SH-SY5Y (cell line): ENCODE measurements around the gene SUV39H2.

Experiments used
- GATA2 ChIP-seq: IDR thresholded peaks from 2 replicates; pipeline ENCODE4 v1.6.1; 2011; ENCODE audit warnings: mild to moderate bottlenecking, low read depth, low read length
- GATA3 ChIP-seq: IDR thresholded peaks from 2 replicates; pipeline ENCODE4 v1.6.1; 2011; ENCODE audit warnings: low read depth, mild to moderate bottlenecking, low read length, moderate library complexity

The SUV39H2 gene

DNA sequence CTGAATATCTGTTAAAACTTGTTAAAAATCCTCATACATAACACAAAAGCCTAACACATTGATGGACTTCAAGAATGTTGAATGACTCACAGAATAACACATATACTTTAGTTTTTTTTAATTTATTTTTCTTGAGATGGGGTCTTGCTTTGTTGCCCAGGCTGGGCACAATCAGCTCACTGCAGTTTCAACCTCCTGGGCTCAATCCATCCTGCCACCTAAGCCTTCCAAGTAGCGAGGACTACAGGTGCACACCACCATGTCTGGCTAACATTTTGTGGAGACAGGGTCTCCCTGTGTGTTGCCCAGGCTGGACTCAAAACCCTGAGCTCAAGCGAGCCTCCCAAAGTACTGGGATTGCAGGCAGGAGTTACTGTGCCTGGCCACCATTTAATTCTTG lies 28.1 kb downstream of the SUV39H2 start:
- TF ChIP-seq GATA3: no peak
- no peak for TF ChIP-seq GATA2

DNA sequence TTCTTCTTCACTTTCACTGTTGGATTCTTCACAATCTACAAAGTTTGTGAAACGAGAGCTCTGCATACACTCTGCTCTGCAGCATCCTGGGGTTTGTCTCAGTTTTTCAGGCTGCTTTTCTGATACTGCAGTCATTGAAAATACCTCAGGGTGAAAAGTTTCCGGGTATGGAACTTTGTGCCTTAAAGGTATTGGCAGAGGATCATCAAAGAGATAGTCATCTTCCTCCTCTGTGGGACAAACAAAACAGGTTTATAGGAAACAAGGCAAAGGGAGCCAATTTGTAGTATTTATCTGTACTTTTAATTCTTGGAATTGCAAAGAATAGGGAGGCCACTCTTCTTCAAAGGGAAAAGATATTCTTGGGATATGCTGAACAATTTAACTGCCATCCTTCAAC lies 30.4 kb downstream of the SUV39H2 start:
- TF ChIP-seq GATA2 (no peak), GATA3 (no peak)

DNA sequence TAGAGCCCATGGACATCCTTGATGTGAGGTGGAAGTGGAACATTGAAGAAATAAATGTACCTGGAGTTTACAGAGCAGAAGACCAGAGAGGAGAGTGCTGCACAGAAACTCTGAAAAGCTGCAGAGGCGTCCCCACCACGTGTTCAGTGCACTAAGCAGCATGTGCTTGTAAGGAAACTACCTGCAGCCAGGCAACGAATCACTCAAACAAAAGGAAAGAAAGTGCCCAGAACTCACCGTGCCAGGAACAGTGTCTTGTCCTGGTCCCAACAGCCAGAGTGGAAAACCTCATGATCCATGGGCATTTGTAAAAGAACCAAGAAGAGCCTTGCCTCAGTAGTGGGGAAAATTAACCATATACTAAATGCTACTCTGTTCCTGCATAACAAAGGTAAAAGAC lies 32.3 kb downstream of the SUV39H2 start:
- TF ChIP-seq GATA2: no peak
- no peak for TF ChIP-seq GATA3

DNA sequence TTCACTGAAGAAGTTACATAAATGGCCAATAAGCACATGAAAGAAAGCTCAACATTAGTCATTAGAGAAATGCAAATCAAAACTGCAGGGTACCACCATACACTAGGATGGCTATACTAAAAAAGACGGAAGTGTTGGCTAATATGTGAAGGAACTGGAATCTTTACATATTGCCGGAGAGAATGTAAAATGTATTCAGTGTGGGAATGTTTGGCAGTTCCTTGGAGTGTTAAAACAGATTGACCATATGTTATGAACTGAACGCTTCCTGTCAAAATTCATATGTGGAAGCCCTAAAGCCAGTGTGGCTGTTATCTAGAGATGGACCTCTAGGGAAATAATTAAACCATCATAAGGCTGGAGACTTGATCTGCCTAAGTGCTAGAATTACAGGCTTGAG lies 33.1 kb downstream of the SUV39H2 start:
- TF ChIP-seq GATA3 (no peak), GATA2 (no peak)

DNA sequence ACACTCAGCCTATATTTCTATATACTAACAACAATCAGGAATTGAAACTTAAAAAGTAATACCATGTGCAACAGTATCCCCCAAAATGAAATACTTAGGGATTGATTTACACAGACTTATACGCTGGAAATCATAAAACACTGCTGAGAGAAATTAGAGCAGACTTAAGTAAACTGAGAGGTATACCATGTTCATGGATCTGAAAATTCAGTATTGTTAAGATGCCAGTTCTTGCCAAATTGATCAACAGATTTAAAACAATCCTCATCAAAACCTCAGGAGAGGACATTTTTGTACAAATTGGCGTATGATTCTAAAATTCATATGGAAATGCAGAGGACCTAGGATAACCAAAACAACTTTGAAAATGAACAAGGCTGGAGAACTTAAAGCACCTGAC lies 37.9 kb downstream of the SUV39H2 start:
- no peak for TF ChIP-seq GATA3
- TF ChIP-seq GATA2: no peak

DNA sequence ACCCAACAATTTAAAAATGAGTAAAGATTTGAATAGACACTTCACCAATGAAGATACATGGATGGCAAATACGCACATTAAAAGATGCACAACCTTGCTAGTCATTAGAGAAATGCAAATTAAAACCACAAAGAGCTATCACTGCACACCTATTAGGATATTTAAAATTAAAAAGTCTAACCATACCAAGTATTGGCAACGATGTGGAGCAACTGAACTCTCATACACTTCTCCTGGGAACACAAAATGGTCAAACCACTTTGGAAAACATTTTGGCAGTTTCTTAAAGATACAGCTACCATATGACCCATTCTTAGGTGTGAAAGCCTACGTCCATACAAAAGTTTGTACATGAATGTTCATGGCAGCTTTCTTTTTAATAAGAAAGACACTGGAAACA lies 39.2 kb downstream of the SUV39H2 start:
- TF ChIP-seq GATA2 (no peak), GATA3 (no peak)

DNA sequence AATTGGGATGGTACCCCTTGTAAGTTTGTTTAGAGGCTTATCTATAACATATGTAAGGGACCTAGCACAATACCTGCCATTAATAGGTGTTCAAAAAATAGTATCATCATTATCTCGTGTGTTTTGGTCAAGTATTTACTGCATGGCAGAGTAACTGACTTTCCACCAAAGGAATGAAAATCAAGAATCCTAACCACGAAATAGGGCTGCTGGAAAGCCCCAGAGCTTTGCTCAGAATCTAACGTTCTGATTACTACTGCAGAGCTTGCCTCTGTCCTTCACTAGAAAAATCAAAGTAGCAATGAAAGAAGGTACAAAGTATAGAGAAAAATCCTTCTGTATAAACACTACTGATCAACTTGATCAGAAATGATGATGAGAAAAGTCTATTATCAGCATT lies 40.3 kb downstream of the SUV39H2 start:
- TF ChIP-seq GATA2 (no peak), GATA3 (no peak)

DNA sequence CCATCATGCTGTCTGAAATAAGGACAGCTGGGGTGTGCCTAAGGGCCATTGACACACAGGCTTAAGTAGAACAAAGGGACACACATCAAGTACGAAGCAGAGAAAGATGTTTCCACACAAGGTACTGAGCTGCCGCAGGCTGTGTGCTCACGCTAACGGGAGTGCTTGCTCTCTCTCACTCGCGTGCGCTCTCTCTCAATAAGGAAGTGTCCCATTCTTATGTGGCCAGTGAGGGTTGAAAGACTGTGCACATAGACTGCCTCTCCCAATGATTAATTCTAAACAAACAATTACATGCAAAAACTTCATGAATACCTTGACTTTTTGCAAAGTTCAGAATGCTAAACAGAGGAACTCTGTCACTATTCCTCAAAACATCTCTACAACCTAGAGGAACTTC lies 45.3 kb downstream of the SUV39H2 start:
- TF ChIP-seq GATA3 (no peak), GATA2 (no peak)

DNA sequence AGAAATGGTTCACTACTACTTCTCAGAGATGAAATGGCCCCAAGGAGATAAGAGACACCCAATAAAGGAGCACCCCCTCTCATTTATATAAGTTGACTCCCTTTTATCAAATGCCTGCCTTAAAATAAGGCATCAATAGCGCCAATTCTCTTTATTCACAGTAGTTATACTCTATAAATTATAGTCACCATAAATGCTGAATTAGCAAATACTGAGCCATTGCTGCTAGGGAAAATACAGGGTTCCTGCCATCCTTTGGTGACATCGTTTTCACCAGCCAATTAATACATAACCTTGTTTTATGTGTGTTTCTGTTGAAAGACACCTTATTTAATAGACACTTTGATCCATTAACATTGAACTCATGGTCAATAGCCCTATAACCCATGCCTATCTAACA lies 46.6 kb downstream of the SUV39H2 start:
- TF ChIP-seq GATA2: no peak

DNA sequence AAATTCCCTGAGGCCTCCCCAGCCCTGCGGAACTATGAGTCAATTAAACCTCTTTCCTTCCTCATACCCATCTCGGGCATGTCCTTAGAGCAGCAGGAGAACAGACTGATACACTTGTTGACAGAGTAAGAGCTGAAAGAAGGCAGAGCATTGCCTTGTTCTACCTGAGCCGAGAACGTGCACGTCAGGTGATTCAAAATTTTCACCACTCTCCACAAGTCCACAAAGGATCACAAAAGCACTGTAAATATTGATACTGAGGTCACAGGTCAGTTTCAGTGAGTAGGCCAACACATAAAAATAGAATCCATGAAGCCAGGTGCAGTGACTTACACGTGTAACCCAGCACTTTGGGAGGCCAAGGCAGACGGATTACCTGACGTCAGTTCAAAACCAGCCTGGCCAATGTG lies 47.4 kb downstream of the SUV39H2 start:
- TF ChIP-seq GATA3 (no peak), GATA2 (no peak)

DNA sequence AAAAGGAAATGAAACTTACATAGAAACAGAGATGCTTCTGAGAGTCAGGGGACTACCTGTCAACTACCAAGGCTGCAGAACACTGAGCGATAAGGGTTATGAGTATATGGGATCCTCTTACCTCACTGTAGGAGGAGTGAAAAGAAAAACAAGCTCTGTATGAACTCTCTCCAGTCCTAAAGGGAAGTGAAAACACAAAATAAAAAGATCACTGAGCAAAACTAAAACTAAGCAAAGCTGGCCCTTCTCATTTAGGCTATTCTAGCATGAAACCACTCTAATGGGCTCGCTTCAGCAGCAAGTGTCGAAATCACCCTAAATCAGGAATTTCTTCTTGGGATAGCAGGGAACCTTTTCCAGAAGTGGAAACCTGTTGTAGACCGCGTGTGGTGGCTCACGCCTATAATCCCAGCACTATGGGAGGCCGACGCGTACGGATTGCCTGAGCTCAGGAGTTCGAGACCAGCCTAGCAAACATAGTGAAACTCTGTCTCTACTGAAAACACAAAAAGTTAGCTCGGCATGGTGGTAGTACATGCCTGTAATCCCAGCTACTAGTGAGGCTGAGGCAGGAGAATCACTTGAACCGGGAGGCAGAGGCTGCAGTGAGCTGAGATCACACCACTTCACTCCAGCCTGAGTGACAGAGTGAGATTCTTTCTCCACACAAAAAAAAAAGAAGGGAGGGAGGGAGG lies 48.2 kb downstream of the SUV39H2 start:
- TF ChIP-seq GATA2 (no peak), GATA3 (no peak)

DNA sequence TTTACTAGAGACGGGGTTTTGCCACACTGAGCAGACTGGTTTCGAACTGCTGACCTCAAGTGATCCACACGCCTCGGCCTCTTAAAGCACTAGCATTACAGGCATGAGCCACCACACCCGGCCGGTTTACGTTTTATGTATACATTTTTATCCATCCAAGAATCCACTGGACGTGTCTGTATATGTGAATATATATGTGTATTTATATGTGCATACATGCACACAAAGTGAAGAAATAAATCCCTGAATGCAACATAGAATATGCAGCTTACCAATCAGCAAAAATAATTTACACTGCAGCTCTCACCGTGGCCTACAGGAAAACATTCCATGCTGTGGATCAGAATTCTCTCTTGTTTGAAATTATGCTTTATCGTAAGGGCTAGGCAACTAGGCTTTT lies 51.9 kb downstream of the SUV39H2 start:
- TF ChIP-seq GATA3 (no peak), GATA2 (no peak)

DNA sequence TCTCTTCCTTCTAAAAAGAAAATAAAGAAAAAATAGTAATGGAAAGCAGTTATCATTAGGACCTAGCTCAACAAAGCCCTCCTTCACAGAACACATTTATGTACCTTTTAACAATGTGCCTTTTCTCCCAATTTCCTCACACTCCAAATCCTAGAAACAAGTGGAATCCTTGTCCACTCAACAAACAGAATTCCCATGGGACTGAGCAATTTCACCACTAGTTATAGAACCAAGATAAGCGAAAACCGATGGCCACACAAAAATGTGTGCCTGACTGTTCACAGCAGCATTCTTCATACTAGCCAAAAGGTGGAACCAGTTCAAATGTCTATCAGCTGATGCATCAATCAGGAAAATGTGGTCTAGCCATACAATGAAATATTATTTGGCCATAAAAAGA lies 57.9 kb downstream of the SUV39H2 start:
- TF ChIP-seq GATA2: no peak
- TF ChIP-seq GATA3: no peak

DNA sequence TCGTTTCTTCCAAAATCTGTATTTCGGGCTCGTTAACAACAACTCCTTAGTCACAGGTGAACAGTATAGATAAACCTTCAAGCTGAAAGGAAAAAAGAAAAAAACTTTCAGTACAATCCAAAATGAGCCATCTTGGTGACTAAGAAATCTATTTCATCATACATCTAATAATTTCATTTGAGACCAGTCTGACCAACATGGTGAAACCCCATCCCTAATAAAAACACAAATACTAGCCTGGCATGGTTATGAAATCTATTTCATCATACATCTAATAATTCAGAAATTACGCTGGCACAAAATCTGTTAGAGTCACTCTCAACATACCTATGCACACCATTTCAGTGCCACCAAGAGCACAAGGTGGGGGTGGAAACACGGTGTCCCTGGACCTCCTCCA lies 66.4 kb downstream of the SUV39H2 start:
- TF ChIP-seq GATA2 (no peak), GATA3 (no peak)

DNA sequence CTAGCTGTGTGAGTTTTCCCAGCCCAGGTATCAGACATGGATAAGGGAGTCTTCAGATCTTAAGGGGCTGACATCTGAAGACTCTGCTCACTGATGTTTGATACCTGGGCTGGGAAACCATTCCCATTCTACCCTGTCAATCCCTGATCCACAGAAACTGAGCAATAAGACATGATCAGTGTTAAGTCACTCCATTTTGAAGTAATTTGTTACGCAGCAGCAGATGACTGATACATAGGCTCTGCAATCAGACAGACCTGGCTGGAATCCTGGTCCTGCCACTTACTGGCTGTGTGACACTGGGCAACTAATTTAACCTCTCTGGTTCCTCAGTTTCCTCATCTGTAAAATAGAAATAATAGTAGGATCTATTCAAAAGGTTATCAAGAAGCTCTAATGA lies 68.6 kb downstream of the SUV39H2 start:
- TF ChIP-seq GATA3 (no peak), GATA2 (no peak)

DNA sequence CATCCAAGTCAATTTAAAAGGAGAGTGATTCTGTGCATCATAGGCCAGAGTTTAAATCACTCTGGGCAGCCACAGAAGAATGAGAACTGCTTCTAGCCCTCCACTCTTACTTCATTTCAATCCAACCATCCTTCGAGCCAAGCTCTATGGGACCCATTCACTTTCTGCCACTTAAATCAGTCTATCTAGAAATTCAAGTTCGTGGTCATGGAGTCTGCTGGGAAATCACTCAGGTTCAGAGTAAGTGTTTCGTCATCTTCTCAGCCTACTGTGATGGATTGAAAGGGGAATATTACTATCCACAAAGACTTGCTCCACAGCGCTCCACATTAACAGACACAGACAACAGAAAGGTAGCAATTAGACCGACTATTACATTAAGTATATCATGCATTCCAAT lies 70.6 kb downstream of the SUV39H2 start:
- TF ChIP-seq GATA2: no peak
- no peak for TF ChIP-seq GATA3

DNA sequence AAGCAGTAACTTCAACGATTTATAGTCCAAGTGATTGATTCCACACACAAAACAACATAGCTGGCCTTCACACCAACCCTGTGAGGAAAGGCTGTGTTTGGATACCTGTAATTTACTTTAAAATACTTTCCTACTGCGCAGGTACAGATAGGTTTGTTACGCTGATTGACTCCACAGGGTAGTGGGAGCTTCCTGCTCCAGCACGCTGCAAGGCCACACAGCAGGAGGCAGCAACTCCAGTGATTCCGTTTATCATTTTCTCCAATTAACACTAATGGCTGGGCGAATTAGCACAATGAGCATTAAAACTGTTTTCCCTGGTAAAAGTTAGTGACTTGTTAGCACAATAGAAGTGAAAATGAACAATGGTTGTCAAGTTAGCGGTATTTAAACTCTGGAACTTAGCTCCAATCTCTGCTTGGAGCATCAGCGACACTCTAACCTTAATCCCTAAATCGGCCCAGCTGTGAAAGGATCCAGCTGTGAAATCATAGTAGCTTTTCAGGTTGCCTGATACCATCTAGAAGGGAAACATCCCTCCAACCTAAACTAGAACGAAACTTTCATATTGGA lies 74.3 kb downstream of the SUV39H2 start:
- TF ChIP-seq GATA2 (no peak), GATA3 (no peak)
